Cerebellar nuclear complex (tissue), 1 donor: ENCODE data around the gene BMP10.

Experiments
- DNase-seq, 2 experiments: peaks; one replicate each; lab custom pipeline; 2025; lab: John Stamatoyannopoulos, UW

BMP10 gene

GRCh38 chr2:68850524-68850923, 20.7 kb downstream of the BMP10 start:
- DNase-seq: no peak

GRCh38 chr2:68849579-68850030, 21.6 kb downstream of the BMP10 start:
- DNase-seq: no peak

- no peak for DNase-seq
Observed at GRCh38 chr2:68847751-68848150, 23.4 kb downstream of the BMP10 start.

- no peak for DNase-seq
Observed at GRCh38 chr2:68846091-68846490, 25.1 kb downstream of the BMP10 start.

- no peak for DNase-seq
Observed at GRCh38 chr2:68845043-68845442, 26.2 kb downstream of the BMP10 start.

GRCh38 chr2:68839260-68839833, 31.9 kb downstream of the BMP10 start:
- no peak for DNase-seq

- DNase-seq: no peak
Observed at GRCh38 chr2:68838641-68839040, 32.6 kb downstream of the BMP10 start.

- DNase-seq: no peak
Observed at GRCh38 chr2:68837861-68838341, 33.3 kb downstream of the BMP10 start.

GRCh38 chr2:68837164-68837860, 33.9 kb downstream of the BMP10 start:
- no peak for DNase-seq

GRCh38 chr2:68835621-68836020, 35.6 kb downstream of the BMP10 start:
- DNase-seq: no peak

GRCh38 chr2:68834737-68835376, 36.3 kb downstream of the BMP10 start:
- no peak for DNase-seq

GRCh38 chr2:68833162-68833561, 38.0 kb downstream of the BMP10 start:
- no peak for DNase-seq

GRCh38 chr2:68832233-68832869, 38.8 kb downstream of the BMP10 start:
- DNase-seq: no peak

- no peak for DNase-seq
Observed at GRCh38 chr2:68831686-68832232, 39.4 kb downstream of the BMP10 start.

- DNase-seq: no peak
Observed at GRCh38 chr2:68829749-68830148, 41.4 kb downstream of the BMP10 start.

GRCh38 chr2:68828887-68829708, 42.1 kb downstream of the BMP10 start:
- no peak for DNase-seq

GRCh38 chr2:68827666-68828065, 43.5 kb downstream of the BMP10 start:
- DNase-seq: no peak

- no peak for DNase-seq
Observed at GRCh38 chr2:68825866-68826265, 45.3 kb downstream of the BMP10 start.

GRCh38 chr2:68824831-68825230, 46.4 kb downstream of the BMP10 start:
- no peak for DNase-seq

GRCh38 chr2:68822207-68822872, 48.9 kb downstream of the BMP10 start:
- no peak for DNase-seq

GRCh38 chr2:68819556-68819955, 51.6 kb downstream of the BMP10 start:
- DNase-seq: no peak
